Measurements from ENCODE around the gene PLEKHA8.

Gene PLEKHA8

GRCh38 chr7:30172451-30172850 lies 144.2 kb downstream of the PLEKHA8 start:
- no peak for DNase-seq

- no peak for DNase-seq
These were observed 145.1 kb downstream of the PLEKHA8 start for GRCh38 chr7:30173058-30173897.

- DNase-seq, result no peak
These were observed 147.0 kb downstream of the PLEKHA8 start for GRCh38 chr7:30175180-30175579.

GRCh38 chr7:30175636-30176147 lies 147.5 kb downstream of the PLEKHA8 start:
- DNase-seq, result no peak

- no peak for DNase-seq
These were observed 148.4 kb downstream of the PLEKHA8 start for GRCh38 chr7:30176463-30177109.

- DNase-seq, result no peak
These were observed 149.0 kb downstream of the PLEKHA8 start for GRCh38 chr7:30177186-30177585.

- no peak for DNase-seq
These were observed 149.8 kb downstream of the PLEKHA8 start for GRCh38 chr7:30177965-30178364.

GRCh38 chr7:30178748-30179436 lies 150.7 kb downstream of the PLEKHA8 start:
- no peak for DNase-seq
